Lower leg skin (tissue), 3 donors: ENCODE data around the gene CACNA1D.

ENCODE experiments used
- CTCF ChIP-seq, 3 donors: fragments of 450-650 bp; IDR thresholded peaks; one replicate each; pipeline ENCODE4 v1.5.1; 2016; ENCODE audit warnings: antibody characterized with exemption in 3 of 3, mild to moderate bottlenecking in 3 of 3, moderate library complexity in 2 of 3
- POLR2A ChIP-seq, 2 donors: fragments of 450-650 bp; IDR thresholded peaks; one replicate each; pipeline ENCODE4 v1.6.1; 2016 to 2017; ENCODE audit warnings: antibody characterized with exemption in 2 of 2, mild to moderate bottlenecking in 1 of 2, moderate library complexity in 1 of 2

- TF ChIP-seq POLR2A (IDR thresholded peaks at IDR 0.05) (no peak), CTCF (IDR thresholded peaks at IDR 0.05) (no peak)
Observed at GRCh38 chr3:53665608-53666425, 171.4 kb downstream of the CACNA1D start.
